ENCODE measurements around the gene TEX264.

DNA sequence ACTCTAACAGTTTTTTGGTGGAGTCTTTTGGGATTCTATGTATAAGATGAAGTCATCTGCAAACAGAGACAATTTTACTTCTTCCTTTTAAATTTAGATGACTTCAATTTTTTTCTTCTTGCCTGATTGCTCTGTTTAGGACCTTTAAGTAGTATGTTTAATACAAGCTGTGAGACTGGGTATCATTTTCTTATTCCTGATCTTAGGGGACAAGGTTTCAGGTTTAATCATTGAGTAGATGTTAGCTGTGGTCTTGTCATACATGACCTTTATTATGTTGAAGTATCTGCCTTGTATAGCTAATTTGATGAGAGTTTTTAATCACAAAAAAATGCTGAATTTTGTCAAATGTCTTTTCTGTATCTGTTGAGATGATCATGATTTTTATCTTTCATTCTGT is 56.4 kb downstream of the TEX264 start:
- TF ChIP-seq, protein P1, sequence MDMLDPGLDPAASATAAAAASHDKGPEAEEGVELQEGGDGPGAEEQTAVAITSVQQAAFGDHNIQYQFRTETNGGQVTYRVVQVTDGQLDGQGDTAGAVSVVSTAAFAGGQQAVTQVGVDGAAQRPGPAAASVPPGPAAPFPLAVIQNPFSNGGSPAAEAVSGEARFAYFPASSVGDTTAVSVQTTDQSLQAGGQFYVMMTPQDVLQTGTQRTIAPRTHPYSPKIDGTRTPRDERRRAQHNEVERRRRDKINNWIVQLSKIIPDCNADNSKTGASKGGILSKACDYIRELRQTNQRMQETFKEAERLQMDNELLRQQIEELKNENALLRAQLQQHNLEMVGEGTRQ (CRISPR knock-in tag; IDR thresholded peaks at IDR 0.05), result no peak
- no peak for TF ChIP-seq NR2C2 (CRISPR knock-in tag; IDR thresholded peaks at IDR 0.05)
- TF ChIP-seq, protein P2, sequence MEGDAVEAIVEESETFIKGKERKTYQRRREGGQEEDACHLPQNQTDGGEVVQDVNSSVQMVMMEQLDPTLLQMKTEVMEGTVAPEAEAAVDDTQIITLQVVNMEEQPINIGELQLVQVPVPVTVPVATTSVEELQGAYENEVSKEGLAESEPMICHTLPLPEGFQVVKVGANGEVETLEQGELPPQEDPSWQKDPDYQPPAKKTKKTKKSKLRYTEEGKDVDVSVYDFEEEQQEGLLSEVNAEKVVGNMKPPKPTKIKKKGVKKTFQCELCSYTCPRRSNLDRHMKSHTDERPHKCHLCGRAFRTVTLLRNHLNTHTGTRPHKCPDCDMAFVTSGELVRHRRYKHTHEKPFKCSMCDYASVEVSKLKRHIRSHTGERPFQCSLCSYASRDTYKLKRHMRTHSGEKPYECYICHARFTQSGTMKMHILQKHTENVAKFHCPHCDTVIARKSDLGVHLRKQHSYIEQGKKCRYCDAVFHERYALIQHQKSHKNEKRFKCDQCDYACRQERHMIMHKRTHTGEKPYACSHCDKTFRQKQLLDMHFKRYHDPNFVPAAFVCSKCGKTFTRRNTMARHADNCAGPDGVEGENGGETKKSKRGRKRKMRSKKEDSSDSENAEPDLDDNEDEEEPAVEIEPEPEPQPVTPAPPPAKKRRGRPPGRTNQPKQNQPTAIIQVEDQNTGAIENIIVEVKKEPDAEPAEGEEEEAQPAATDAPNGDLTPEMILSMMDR (IDR thresholded peaks at IDR 0.05), result no peak
- TF ChIP-seq, protein P3, sequence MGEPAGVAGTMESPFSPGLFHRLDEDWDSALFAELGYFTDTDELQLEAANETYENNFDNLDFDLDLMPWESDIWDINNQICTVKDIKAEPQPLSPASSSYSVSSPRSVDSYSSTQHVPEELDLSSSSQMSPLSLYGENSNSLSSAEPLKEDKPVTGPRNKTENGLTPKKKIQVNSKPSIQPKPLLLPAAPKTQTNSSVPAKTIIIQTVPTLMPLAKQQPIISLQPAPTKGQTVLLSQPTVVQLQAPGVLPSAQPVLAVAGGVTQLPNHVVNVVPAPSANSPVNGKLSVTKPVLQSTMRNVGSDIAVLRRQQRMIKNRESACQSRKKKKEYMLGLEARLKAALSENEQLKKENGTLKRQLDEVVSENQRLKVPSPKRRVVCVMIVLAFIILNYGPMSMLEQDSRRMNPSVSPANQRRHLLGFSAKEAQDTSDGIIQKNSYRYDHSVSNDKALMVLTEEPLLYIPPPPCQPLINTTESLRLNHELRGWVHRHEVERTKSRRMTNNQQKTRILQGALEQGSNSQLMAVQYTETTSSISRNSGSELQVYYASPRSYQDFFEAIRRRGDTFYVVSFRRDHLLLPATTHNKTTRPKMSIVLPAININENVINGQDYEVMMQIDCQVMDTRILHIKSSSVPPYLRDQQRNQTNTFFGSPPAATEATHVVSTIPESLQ (CRISPR knock-in tag; IDR thresholded peaks at IDR 0.05), result no peak
- no peak for TF ChIP-seq IRF2 (CRISPR knock-in tag; IDR thresholded peaks at IDR 0.05; ENCODE audit: borderline replicate concordance, low read depth)
- TF ChIP-seq, protein P4, sequence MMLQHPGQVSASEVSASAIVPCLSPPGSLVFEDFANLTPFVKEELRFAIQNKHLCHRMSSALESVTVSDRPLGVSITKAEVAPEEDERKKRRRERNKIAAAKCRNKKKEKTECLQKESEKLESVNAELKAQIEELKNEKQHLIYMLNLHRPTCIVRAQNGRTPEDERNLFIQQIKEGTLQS (CRISPR knock-in tag; conservative IDR thresholded peaks at IDR 0.05), result no peak
- TF ChIP-seq SP1 (CRISPR knock-in tag; conservative IDR thresholded peaks at IDR 0.05), result no peak
- TF ChIP-seq, protein P5, sequence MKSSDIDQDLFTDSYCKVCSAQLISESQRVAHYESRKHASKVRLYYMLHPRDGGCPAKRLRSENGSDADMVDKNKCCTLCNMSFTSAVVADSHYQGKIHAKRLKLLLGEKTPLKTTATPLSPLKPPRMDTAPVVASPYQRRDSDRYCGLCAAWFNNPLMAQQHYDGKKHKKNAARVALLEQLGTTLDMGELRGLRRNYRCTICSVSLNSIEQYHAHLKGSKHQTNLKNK (CRISPR knock-in tag; IDR thresholded peaks at IDR 0.05), result no peak
- TF ChIP-seq, protein P6, sequence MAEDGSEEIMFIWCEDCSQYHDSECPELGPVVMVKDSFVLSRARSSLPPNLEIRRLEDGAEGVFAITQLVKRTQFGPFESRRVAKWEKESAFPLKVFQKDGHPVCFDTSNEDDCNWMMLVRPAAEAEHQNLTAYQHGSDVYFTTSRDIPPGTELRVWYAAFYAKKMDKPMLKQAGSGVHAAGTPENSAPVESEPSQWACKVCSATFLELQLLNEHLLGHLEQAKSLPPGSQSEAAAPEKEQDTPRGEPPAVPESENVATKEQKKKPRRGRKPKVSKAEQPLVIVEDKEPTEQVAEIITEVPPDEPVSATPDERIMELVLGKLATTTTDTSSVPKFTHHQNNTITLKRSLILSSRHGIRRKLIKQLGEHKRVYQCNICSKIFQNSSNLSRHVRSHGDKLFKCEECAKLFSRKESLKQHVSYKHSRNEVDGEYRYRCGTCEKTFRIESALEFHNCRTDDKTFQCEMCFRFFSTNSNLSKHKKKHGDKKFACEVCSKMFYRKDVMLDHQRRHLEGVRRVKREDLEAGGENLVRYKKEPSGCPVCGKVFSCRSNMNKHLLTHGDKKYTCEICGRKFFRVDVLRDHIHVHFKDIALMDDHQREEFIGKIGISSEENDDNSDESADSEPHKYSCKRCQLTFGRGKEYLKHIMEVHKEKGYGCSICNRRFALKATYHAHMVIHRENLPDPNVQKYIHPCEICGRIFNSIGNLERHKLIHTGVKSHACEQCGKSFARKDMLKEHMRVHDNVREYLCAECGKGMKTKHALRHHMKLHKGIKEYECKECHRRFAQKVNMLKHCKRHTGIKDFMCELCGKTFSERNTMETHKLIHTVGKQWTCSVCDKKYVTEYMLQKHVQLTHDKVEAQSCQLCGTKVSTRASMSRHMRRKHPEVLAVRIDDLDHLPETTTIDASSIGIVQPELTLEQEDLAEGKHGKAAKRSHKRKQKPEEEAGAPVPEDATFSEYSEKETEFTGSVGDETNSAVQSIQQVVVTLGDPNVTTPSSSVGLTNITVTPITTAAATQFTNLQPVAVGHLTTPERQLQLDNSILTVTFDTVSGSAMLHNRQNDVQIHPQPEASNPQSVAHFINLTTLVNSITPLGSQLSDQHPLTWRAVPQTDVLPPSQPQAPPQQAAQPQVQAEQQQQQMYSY (CRISPR knock-in tag; IDR thresholded peaks at IDR 0.05), result no peak
- TF ChIP-seq ZNF121 (CRISPR knock-in tag; IDR thresholded peaks at IDR 0.05), result no peak

Data from WTC11 (cell line).